K562 (cell line): Measurements from ENCODE around the gene IP6K3. TPM values are rescaled to one million over a fixed set of nuclear protein-coding genes. Genes with fewer than 3 reads are reported as not detected.

Source experiments
- ATF1 ChIP-seq, 2 experiments: fragments of 450-650 bp in 1 of 2; IDR thresholded peaks; 2 replicates each; pipeline ENCODE4 v1.6.1; 2016; ENCODE audit warnings: missing compliant biosample characterization in 1 of 2, missing genetic modification characterization in 1 of 2
- EGR1 ChIP-seq: fragments of 450-650 bp; conservative IDR thresholded peaks from 2 replicates; pipeline ENCODE4 v1.6.1; 2017; ENCODE audit warnings: mild to moderate bottlenecking
- KLF13 ChIP-seq: fragments of 450-650 bp; IDR thresholded peaks from 2 replicates; pipeline ENCODE4 v1.6.1; 2016; ENCODE audit warnings: missing genetic modification characterization, low read depth, mild to moderate bottlenecking, missing compliant biosample characterization, moderate library complexity, borderline replicate concordance
- KLF16 ChIP-seq: IDR thresholded peaks from 2 replicates; pipeline ENCODE4 v1.6.1; 2016; ENCODE audit warnings: antibody characterized with exemption
- SMC3 ChIP-seq: conservative IDR thresholded peaks from 2 replicates; pipeline ENCODE4 v1.6.1; 2011; ENCODE audit warnings: low read depth, low read length, improper control_type of control experiment; ENCODE audit not compliant: insufficient read depth
- TEAD1 ChIP-seq, 2 experiments: fragments of 450-650 bp in 1 of 2; sonication (generic) in 1 of 2; formaldehyde crosslinking; IDR thresholded peaks; 2 replicates each; pipeline versions ENCODE4 v1.4.0 to v1.8.0; 2020 to 2022; ENCODE audit warnings: mild to moderate bottlenecking in 2 of 2, missing genetic modification reagents in 1 of 2
- XRCC5 ChIP-seq: fragments of 200-400 bp; formaldehyde crosslinking; IDR thresholded peaks from 2 replicates; pipeline ENCODE4 v1.6.1; 2017; ENCODE audit warnings: low read depth, mild to moderate bottlenecking, low read length
- polyA plus RNA-seq, 8 experiments: library from polyadenylated mRNA; depleted of rRNA in 4 of 8; stranded (reverse) in 5 of 8; unstranded in 3 of 8; fragments of >200 nt; fragmentation: Nextera tagmentation in 2 of 8; fragmentation: Illumina TruSeq in 1 of 8; extraction: Ambion mirVana in 2 of 8; extraction: Trizol in 1 of 8; gene quantifications; 2 replicates each; pipeline versions ENCODE4 v1.2.1 to v1.2.3, GENCODE V29; 2011 to 2014; ENCODE audit warnings: inconsistent platforms in 1 of 8, missing spikeins in 1 of 8
- total RNA-seq, 7 experiments: library from RNA; depleted of rRNA in 6 of 7; stranded (reverse); fragments of >200 nt in 6 of 7; fragmentation: Illumina TruSeq in 2 of 7; extraction: Trizol in 2 of 7; gene quantifications; 2 replicates each; pipeline versions ENCODE4 v1.2.1 to v1.2.3, GENCODE V29; 2011 to 2021; ENCODE audit warnings: low replicate concordance in 1 of 7
- TF ChIP-seq, protein P1 (sequence below), 2 experiments: fragments of 450-650 bp; formaldehyde crosslinking in 1 of 2; IDR thresholded peaks; 2 replicates each; pipeline versions ENCODE4 v1.4.0 to v1.6.1; 2014 to 2020; ENCODE audit warnings: mild to moderate bottlenecking in 2 of 2, borderline replicate concordance in 1 of 2, low read depth in 1 of 2
- TF ChIP-seq, protein P2 (sequence below), 2 experiments: fragments of 200-800 bp in 1 of 2; sonication (Bioruptor generic) in 1 of 2; sonication (generic) in 1 of 2; formaldehyde crosslinking in 1 of 2; IDR thresholded peaks in 1 of 2; conservative IDR thresholded peaks in 1 of 2; 2 replicates each; pipeline versions ENCODE4 v1.5.0 to v1.6.1; 2016 to 2020; ENCODE audit warnings: missing compliant biosample characterization in 1 of 2, missing genetic modification characterization in 1 of 2, missing genetic modification reagents in 1 of 2
- TF ChIP-seq, protein P3 (sequence below): sonication (generic); IDR thresholded peaks from 2 replicates; pipeline ENCODE4 v1.6.1; 2016
- TF ChIP-seq, protein P4 (sequence below): sonication (generic); formaldehyde crosslinking; IDR thresholded peaks from 2 replicates; pipeline ENCODE4 v1.8.1; 2023; ENCODE audit warnings: mild to moderate bottlenecking, missing genetic modification reagents, moderate library complexity

Gene IP6K3
- total and polyA plus RNA-seq, 9 of the 15 experiments (the other 6 are each of a cell fraction or from before 2014, with no cell fraction given), result not detected

DNA sequence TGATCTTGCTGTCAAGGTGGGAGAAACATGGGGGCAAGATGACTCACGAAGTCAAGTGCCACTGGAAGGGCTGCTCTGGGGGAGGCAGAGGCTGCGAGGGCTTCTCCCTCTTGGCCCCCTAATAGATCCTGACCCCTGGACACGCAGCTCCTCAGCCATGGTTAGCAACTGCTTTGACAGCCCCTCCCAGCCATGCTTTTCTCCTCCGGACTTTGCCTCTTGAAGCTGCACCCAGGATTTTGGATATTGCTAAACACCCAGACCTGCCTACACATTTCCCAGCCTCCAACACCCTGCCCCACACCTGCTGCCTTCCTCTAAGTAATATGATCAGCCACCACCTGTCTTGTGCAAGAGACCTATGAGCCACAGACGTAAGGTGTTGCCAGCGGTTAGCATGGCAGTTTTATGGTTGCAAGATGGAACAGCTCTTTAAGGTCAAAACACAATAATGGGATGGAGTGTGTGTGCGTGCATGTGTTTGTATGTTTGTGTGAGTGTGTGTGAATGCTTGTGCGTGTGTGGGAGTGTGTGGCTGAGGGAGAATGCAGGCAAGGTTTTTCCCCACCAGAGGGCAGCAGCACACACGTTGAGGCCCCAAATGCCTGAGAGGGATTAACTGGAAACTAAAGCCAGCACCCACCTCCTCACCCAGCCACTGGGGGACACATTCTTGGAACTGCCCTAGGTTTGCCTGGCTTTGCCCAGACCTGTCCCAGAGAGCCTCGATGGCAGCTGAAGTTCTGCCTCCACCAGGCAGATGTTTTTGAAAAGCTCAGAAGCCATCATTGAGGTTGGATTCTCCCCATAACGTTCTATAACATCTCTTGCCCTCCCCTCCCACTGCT, 2.5 kb downstream of the IP6K3 start (continued):
- TF ChIP-seq, protein P1, sequence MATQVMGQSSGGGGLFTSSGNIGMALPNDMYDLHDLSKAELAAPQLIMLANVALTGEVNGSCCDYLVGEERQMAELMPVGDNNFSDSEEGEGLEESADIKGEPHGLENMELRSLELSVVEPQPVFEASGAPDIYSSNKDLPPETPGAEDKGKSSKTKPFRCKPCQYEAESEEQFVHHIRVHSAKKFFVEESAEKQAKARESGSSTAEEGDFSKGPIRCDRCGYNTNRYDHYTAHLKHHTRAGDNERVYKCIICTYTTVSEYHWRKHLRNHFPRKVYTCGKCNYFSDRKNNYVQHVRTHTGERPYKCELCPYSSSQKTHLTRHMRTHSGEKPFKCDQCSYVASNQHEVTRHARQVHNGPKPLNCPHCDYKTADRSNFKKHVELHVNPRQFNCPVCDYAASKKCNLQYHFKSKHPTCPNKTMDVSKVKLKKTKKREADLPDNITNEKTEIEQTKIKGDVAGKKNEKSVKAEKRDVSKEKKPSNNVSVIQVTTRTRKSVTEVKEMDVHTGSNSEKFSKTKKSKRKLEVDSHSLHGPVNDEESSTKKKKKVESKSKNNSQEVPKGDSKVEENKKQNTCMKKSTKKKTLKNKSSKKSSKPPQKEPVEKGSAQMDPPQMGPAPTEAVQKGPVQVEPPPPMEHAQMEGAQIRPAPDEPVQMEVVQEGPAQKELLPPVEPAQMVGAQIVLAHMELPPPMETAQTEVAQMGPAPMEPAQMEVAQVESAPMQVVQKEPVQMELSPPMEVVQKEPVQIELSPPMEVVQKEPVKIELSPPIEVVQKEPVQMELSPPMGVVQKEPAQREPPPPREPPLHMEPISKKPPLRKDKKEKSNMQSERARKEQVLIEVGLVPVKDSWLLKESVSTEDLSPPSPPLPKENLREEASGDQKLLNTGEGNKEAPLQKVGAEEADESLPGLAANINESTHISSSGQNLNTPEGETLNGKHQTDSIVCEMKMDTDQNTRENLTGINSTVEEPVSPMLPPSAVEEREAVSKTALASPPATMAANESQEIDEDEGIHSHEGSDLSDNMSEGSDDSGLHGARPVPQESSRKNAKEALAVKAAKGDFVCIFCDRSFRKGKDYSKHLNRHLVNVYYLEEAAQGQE (IDR thresholded peaks at IDR 0.05; ENCODE audit: borderline replicate concordance), result peak; percentile 77
- TF ChIP-seq, protein P1 (CRISPR knock-in tag; IDR thresholded peaks at IDR 0.05; ENCODE audit: low read depth), result no peak
- TF ChIP-seq, protein P2, sequence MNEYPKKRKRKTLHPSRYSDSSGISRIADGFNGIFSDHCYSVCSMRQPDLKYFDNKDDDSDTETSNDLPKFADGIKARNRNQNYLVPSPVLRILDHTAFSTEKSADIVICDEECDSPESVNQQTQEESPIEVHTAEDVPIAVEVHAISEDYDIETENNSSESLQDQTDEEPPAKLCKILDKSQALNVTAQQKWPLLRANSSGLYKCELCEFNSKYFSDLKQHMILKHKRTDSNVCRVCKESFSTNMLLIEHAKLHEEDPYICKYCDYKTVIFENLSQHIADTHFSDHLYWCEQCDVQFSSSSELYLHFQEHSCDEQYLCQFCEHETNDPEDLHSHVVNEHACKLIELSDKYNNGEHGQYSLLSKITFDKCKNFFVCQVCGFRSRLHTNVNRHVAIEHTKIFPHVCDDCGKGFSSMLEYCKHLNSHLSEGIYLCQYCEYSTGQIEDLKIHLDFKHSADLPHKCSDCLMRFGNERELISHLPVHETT (CRISPR knock-in tag; conservative IDR thresholded peaks at IDR 0.05 in 1 of 2, IDR thresholded peaks at IDR 0.05 in 1 of 2), result no peak
- TF ChIP-seq, protein P3, sequence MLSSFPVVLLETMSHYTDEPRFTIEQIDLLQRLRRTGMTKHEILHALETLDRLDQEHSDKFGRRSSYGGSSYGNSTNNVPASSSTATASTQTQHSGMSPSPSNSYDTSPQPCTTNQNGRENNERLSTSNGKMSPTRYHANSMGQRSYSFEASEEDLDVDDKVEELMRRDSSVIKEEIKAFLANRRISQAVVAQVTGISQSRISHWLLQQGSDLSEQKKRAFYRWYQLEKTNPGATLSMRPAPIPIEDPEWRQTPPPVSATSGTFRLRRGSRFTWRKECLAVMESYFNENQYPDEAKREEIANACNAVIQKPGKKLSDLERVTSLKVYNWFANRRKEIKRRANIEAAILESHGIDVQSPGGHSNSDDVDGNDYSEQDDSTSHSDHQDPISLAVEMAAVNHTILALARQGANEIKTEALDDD, result 0 out of 2 replicates have a peak, but pooled peaks have one; percentile 16
- TF ChIP-seq TEAD1 (CRISPR knock-in tag; IDR thresholded peaks at IDR 0.05) (peak in 1 of 2 experiments; percentile 89; a peak in 2 of 4 replicates), XRCC5 (peak; percentile 62; the same call in 1 of the 2 replicates), ATF1 (CRISPR knock-in tag; IDR thresholded peaks at IDR 0.05) (no peak), ATF1 (tag; IDR thresholded peaks at IDR 0.05) (0 out of 2 replicates have a peak, but pooled peaks have one; percentile 29), KLF16 (peak; percentile 80), KLF13 (tag) (0 out of 2 replicates have a peak, but pooled peaks have one; percentile 26), SMC3 (peak; percentile 96), EGR1 (peak; percentile 62)
- TF ChIP-seq, protein P4, sequence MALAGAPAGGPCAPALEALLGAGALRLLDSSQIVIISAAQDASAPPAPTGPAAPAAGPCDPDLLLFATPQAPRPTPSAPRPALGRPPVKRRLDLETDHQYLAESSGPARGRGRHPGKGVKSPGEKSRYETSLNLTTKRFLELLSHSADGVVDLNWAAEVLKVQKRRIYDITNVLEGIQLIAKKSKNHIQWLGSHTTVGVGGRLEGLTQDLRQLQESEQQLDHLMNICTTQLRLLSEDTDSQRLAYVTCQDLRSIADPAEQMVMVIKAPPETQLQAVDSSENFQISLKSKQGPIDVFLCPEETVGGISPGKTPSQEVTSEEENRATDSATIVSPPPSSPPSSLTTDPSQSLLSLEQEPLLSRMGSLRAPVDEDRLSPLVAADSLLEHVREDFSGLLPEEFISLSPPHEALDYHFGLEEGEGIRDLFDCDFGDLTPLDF, result peak; percentile 44; the same call in 1 of the 2 replicates
